Body of pancreas (tissue), 4 donors: Measurements from ENCODE around the gene ASPA. TPM values are rescaled to one million over a fixed set of nuclear protein-coding genes. Genes with fewer than 3 reads are reported as not detected.

Source experiments
- ATAC-seq: fragments of 150-250 bp; one replicate; pipeline ENCODE4 v1.9.1; 2016
- DNase-seq, 4 donors: peaks; one replicate each; pipeline ENCODE4 v3.0.0-alpha.2; 2019
- H3K27ac ChIP-seq, 4 donors: fragments of 200-600 bp; sonication (generic); 1 replicate in 3 of 4; 2 replicates in 1 of 4; pipeline versions ENCODE4 v1.5.1 to v1.6.1; 2016 to 2019; ENCODE audit warnings: mild to moderate bottlenecking in 1 of 4, mixed read lengths in 1 of 4, moderate library complexity in 1 of 4
- H3K27me3 ChIP-seq, 2 donors: fragments of 200-600 bp; sonication (generic); one replicate each; pipeline ENCODE4 v1.6.0; 2016; ENCODE audit warnings: mild to moderate bottlenecking in 1 of 2
- H3K36me3 ChIP-seq, 2 donors: fragments of 200-600 bp; sonication (generic); replicated peaks in 1 of 2; 2 replicates each; pipeline ENCODE4 v1.5.1; 2016; ENCODE audit warnings: low read depth in 2 of 2; ENCODE audit not compliant: insufficient read depth in 1 of 2
- H3K4me1 ChIP-seq: fragments of 200-600 bp; sonication (generic); one replicate; pipeline ENCODE4 v1.6.0; 2016
- H3K4me3 ChIP-seq, 2 donors: fragments of 200-600 bp; sonication (generic); 1 replicate in 1 of 2; 2 replicates in 1 of 2; pipeline ENCODE4 v1.5.1; 2016 to 2019
- H3K9me3 ChIP-seq, 3 donors: fragments of 200-600 bp; sonication (generic); 1 replicate in 2 of 3; 2 replicates in 1 of 3; pipeline ENCODE4 v1.5.1; 2016
- POLR2A ChIP-seq, 3 donors: fragments of 450-650 bp; IDR thresholded peaks; one replicate each; pipeline ENCODE4 v1.6.1; 2016; ENCODE audit warnings: antibody characterized with exemption in 3 of 3, mild to moderate bottlenecking in 2 of 3
- WGBS, 2 donors: methylation state at CpG; one replicate each; pipeline ENCODE4 v1.1.5; 2017; 5-methylcytosine and 5-hydroxymethylcytosine counted together
- intact Hi-C: fragments of 100-400 bp; cut with DNase I; formaldehyde crosslinking; loops from one replicate; pipeline ENCODE4 v1.15.1; 2023
- total RNA-seq, 2 donors: library from RNA; depleted of rRNA; stranded (reverse); fragments of >200 nt; gene quantifications; one replicate each; pipeline ENCODE4 v1.1.0, GENCODE V29; 2016
- TF ChIP-seq, protein P1 (sequence below), 7 experiments: fragments of 450-650 bp in 4 of 7; fragments of 200-600 bp in 3 of 7; sonication (generic) in 3 of 7; IDR thresholded peaks; one replicate each; pipeline ENCODE4 v1.5.1; 2016 to 2019; ENCODE audit warnings: antibody characterized with exemption in 7 of 7

ASPA gene
- total RNA-seq, 2 donors from 2014 or later, result 0.66 to 0.78 TPM

DNA sequence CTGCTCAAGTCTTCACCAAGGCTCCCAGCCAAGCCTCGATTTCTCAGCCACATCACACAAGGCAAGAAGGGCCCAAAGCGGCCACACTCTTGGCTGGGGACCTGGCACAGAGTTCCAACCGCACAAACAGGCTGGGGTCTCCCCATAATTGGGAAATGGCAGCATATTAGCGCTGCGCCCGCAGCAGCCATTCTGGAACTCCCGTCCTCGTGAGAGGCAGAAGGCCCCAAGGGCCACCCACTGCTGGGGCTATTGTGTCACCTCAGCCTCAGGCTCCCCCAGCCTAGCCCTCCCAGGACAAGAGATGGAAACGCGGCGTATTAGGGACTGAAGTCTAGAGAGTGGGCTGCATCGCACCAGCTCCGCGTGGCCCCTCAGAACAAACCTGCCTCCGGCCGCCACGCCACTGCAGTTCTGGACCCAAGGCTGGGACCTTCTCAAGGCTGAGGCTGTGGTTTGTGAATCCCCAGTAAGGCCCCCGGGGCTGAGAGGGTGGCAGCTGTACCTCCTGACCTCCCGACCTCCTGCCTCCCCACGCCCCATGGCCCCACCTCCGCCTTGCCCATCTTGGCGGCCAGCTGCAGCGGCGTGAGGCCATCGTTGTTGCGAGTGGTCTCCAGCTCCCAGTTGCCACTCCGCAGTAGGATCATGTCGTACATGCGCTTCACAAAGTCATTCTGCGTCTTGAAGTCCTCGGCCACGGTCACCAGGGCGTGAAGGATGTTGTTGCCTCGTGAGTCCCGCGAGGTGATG lies 56.5 kb downstream of the ASPA start:
- ATAC-seq (no peak), DNase-seq (no peak)
- Histone ChIP-seq H3K4me1 (peaks cover 10% of the 10 kb centered on the region), H3K36me3 (no peaks in the 10 kb centered on the region), H3K4me3 (no peak overlapping the region), H3K27ac (peak overlapping the region in 3 of 4 donors; percentile 6 to 82 (median 43)), H3K27me3 (no peaks in the 10 kb centered on the region), H3K9me3 (no peaks in the 10 kb centered on the region)
- intact Hi-C loops, result no loop called here
- 77 to 84% methylated on average over 19 to 36 of the region's 36 CpGs for WGBS, 2 donors
- no peak for TF ChIP-seq POLR2A (IDR thresholded peaks at IDR 0.05)
- TF ChIP-seq, protein P1, sequence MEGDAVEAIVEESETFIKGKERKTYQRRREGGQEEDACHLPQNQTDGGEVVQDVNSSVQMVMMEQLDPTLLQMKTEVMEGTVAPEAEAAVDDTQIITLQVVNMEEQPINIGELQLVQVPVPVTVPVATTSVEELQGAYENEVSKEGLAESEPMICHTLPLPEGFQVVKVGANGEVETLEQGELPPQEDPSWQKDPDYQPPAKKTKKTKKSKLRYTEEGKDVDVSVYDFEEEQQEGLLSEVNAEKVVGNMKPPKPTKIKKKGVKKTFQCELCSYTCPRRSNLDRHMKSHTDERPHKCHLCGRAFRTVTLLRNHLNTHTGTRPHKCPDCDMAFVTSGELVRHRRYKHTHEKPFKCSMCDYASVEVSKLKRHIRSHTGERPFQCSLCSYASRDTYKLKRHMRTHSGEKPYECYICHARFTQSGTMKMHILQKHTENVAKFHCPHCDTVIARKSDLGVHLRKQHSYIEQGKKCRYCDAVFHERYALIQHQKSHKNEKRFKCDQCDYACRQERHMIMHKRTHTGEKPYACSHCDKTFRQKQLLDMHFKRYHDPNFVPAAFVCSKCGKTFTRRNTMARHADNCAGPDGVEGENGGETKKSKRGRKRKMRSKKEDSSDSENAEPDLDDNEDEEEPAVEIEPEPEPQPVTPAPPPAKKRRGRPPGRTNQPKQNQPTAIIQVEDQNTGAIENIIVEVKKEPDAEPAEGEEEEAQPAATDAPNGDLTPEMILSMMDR (IDR thresholded peaks at IDR 0.05), result no peak

DNA sequence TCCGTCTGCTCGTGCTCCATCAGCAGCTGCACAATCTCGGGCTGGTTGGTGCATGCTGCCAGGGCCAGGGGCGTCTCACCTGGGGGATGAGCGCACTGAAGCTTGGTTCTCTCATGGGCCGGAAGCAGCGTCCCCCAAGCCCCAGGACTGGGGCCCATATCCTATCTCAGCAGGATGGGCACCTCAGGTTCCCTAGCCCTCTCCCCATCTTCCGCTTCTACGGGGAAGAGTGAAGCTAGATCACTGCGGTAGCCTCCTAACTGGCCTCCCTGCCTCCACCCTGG lies 57.0 kb downstream of the ASPA start:
- Histone ChIP-seq H3K9me3 (no peaks in the 10 kb centered on the region), H3K36me3 (no peaks in the 10 kb centered on the region), H3K27me3 (no peaks in the 10 kb centered on the region), H3K27ac (no peak overlapping the region), H3K4me1 (peaks cover 10% of the 10 kb centered on the region), H3K4me3 (no peak overlapping the region)
- 79 to 89% methylated on average over 5 to 10 of the region's 10 CpGs for WGBS, 2 donors
- no peak for ATAC-seq
- no peak for DNase-seq
- intact Hi-C loops, result no loop called here
- no peak for TF ChIP-seq POLR2A (IDR thresholded peaks at IDR 0.05)
- TF ChIP-seq, protein P1 (IDR thresholded peaks at IDR 0.05), result no peak

DNA sequence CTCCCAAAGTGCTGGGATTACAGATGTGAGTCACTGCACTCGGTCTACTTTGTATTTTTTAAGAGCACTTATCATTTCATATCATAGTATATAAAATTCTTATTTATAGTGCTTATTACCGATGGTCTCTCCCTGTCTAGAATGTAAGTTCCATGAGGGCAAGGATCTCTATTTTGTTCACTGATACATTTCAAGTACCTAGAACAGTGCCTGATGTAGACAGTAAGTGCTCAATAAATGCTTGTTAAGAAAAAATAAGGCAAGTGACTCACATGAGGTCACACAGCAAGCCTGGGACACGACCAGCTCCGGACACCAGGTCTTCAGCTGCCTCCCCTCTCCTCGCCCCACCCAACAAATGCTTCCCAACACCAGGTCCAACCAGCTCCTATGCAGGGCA lies 58.0 kb downstream of the ASPA start:
- intact Hi-C loops, result no loop called here
- Histone ChIP-seq H3K9me3 (no peaks in the 10 kb centered on the region), H3K4me3 (no peak overlapping the region), H3K27ac (no peak overlapping the region), H3K27me3 (no peaks in the 10 kb centered on the region), H3K36me3 (no peaks in the 10 kb centered on the region), H3K4me1 (peaks cover 10% of the 10 kb centered on the region)
- TF ChIP-seq, protein P1 (IDR thresholded peaks at IDR 0.05), result no peak
- TF ChIP-seq POLR2A (IDR thresholded peaks at IDR 0.05), result no peak
- DNase-seq, result no peak
- no peak for ATAC-seq
- 79 to 85% methylated on average over 5 of the region's 5 CpGs for WGBS, 2 donors

DNA sequence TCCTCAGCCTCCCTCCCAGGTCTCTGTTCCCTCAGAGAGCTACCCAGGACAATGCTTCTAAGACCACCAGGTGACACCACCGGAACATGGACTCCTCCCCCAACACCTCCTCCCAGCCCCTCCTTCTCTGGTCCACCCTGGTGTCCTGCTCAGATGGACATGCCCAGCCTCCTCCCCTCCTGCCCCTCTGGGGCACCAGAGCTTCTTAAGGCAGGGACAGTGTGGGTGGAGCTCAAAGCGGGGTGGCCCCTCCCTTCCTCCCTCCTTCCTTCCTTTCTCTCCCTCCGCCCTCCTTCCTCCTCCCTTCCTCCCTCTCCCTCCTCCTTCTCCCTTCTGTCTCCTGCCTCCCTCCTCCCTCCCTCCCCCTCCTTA lies 59.1 kb downstream of the ASPA start:
- no peak for ATAC-seq

More for the DNA sequence above, 59.1 kb downstream of the ASPA start:
- Histone ChIP-seq H3K36me3 (no peaks in the 10 kb centered on the region), H3K4me3 (no peak overlapping the region), H3K27me3 (no peaks in the 10 kb centered on the region), H3K9me3 (no peaks in the 10 kb centered on the region), H3K4me1 (peaks cover 10% of the 10 kb centered on the region), H3K27ac (no peak overlapping the region)
- TF ChIP-seq, protein P1 (IDR thresholded peaks at IDR 0.05), result no peak
- no peak for TF ChIP-seq POLR2A (IDR thresholded peaks at IDR 0.05)
- intact Hi-C loops, result no loop called here
- DNase-seq, result no peak
- 32 to 34% methylated on average over 3 of the region's 3 CpGs for WGBS, 2 donors
